ENCODE results near the gene TRMT10B.

DNA sequence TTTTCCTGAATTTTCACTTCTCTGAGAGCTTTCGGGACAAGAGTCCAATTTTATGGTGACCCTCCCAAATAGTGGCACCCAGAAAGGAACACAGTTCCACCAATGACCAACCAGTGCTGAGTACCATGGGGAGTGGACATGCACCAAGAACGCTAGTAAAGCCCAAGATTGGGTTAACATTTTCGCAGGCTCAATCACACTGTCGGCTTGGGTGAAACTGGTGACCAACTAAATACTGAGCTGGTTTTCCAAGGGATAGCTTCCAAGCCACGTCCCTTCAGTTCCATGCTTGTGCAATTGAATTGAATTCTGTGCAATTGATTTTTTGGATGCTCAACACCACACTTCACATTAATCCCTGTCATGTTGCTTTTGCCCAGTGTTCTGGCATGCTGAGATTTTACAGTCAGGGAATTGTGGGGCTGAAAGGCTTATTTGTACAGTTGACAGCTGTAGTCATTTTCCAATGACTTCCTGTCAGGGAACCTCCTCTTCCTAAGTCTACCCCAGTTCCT lies 37.6 kb upstream of the TRMT10B start:
- TF ChIP-seq, protein P1, sequence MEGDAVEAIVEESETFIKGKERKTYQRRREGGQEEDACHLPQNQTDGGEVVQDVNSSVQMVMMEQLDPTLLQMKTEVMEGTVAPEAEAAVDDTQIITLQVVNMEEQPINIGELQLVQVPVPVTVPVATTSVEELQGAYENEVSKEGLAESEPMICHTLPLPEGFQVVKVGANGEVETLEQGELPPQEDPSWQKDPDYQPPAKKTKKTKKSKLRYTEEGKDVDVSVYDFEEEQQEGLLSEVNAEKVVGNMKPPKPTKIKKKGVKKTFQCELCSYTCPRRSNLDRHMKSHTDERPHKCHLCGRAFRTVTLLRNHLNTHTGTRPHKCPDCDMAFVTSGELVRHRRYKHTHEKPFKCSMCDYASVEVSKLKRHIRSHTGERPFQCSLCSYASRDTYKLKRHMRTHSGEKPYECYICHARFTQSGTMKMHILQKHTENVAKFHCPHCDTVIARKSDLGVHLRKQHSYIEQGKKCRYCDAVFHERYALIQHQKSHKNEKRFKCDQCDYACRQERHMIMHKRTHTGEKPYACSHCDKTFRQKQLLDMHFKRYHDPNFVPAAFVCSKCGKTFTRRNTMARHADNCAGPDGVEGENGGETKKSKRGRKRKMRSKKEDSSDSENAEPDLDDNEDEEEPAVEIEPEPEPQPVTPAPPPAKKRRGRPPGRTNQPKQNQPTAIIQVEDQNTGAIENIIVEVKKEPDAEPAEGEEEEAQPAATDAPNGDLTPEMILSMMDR (IDR thresholded peaks at IDR 0.05) = no peak
- no peak for TF ChIP-seq POLR2A (IDR thresholded peaks at IDR 0.05)

Data from sigmoid colon (tissue), 3 donors.